Activated CD4-positive, alpha-beta T cell treated with anti-CD3 and anti-CD28 coated beads, Interleukin-2, amount 50 U/mL, for 4 hours (primary cell): ENCODE measurements around the gene PAOX.
"Not testable (repeated sequence)": the region's sequence is repeated elsewhere in the genome, so short reads cannot be mapped to it uniquely, and the experiment has no call there.

Experiments used
- DNase-seq, 2 experiments: peaks; one replicate each; pipeline ENCODE4 v3.0.0-alpha.2; 2020

PAOX gene

GRCh38 chr10:133411523-133412380 is 32.7 kb downstream of the PAOX start:
- no peak for DNase-seq

GRCh38 chr10:133412381-133412711 is 33.3 kb downstream of the PAOX start:
- DNase-seq, result no peak

GRCh38 chr10:133414401-133414800 is 35.3 kb downstream of the PAOX start:
- not testable (repeated sequence) for DNase-seq

- DNase-seq, result no peak
Observed at GRCh38 chr10:133415752-133416151, 36.7 kb downstream of the PAOX start.

GRCh38 chr10:133418289-133418993 is 39.4 kb downstream of the PAOX start:
- DNase-seq, result no peak

GRCh38 chr10:133419211-133419950 is 40.3 kb downstream of the PAOX start:
- no peak for DNase-seq

GRCh38 chr10:133420028-133420427 is 41.0 kb downstream of the PAOX start:
- DNase-seq, result no peak

GRCh38 chr10:133420579-133420978 is 41.5 kb downstream of the PAOX start:
- DNase-seq, result no peak

- DNase-seq, result no peak
Observed at GRCh38 chr10:133421336-133422222, 42.5 kb downstream of the PAOX start.

GRCh38 chr10:133422223-133422806 is 43.3 kb downstream of the PAOX start:
- no peak for DNase-seq

GRCh38 chr10:133422807-133423771 is 44.0 kb downstream of the PAOX start:
- DNase-seq, result no peak

- DNase-seq, result not testable (repeated sequence)
Observed at GRCh38 chr10:133424102-133424501, 45.0 kb downstream of the PAOX start.

- not testable (repeated sequence) for DNase-seq
Observed at GRCh38 chr10:133424601-133425000, 45.5 kb downstream of the PAOX start, which contains the start of gene SPRN. TSS of gene SPRN (minus strand) at chr10:133424625. CDS start at chr10:133423681, 944 bp downstream.

GRCh38 chr10:133429571-133429970 is 50.5 kb downstream of the PAOX start:
- not testable (repeated sequence) for DNase-seq

- DNase-seq, result not testable (repeated sequence)
Observed at GRCh38 chr10:133431888-133432613, 53.0 kb downstream of the PAOX start.

- DNase-seq, result not testable (repeated sequence)
Observed at GRCh38 chr10:133432789-133433188, 53.7 kb downstream of the PAOX start.

- no peak for DNase-seq
Observed at GRCh38 chr10:133438711-133439273, 59.7 kb downstream of the PAOX start.

- no peak for DNase-seq
Observed at GRCh38 chr10:133439517-133440461, 60.7 kb downstream of the PAOX start.
